ENCODE measurements around the gene NEDD4.
"Not testable (repeated sequence)": the region's sequence is repeated elsewhere in the genome, so short reads cannot be mapped to it uniquely, and the experiment has no call there.

NEDD4 gene

DNA sequence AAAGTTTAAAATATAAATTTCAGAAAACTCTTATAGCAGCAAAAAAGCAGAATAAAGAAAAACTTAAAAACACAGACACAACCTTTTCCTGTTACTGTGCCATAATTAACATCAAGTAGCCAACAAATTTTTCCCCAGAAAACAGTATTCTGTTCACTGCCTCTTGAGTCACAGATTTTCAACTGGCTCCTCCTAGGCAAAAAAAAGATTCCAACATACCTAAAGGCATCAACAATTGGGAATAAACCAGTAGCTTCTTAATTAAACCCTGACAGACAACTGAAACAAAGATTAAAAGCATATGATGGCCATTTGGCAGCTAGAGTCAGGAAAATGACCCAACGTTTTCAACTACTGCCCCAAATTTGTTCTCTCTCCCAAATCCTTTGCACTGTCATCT lies 10.9 kb upstream of the NEDD4 start:
- peak; percentile 36 for DNase-seq

DNA sequence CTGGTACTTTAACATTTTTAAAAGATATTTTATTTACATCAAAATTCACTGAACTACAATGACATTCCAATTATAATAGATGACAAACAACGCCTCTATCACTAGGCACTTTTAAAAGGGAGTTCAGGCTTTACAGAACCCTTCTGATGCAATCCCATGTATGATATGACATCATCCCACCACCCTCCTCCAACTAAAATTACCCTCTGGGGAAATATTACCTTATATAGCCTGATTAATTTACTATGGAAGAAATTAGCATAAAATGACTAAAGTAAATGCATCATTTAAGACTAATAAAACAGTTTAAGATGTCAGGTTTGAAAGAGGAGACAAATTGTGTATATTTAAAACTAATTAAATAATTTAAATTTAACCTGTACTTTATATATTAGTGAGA lies 10.4 kb upstream of the NEDD4 start:
- DNase-seq = peak; percentile 40

DNA sequence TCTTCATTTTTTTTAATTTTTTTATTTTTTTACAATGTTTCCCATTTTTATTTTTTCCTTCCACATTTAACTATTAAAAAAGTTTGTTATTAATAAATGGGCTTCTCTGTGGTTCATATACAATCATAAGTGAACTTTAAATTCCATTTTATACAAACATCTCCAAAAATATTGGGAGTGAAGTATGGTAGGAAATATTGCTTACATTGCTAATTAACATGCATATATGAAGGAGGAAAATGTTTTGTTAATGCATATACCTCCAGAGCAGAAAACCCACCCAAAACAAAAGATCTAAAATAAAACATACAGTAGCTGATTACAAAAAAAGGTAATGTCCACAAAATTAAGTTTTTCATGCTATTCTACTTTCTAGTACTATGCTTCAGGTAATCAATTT lies 9.9 kb upstream of the NEDD4 start:
- DNase-seq = not testable (repeated sequence)

DNA sequence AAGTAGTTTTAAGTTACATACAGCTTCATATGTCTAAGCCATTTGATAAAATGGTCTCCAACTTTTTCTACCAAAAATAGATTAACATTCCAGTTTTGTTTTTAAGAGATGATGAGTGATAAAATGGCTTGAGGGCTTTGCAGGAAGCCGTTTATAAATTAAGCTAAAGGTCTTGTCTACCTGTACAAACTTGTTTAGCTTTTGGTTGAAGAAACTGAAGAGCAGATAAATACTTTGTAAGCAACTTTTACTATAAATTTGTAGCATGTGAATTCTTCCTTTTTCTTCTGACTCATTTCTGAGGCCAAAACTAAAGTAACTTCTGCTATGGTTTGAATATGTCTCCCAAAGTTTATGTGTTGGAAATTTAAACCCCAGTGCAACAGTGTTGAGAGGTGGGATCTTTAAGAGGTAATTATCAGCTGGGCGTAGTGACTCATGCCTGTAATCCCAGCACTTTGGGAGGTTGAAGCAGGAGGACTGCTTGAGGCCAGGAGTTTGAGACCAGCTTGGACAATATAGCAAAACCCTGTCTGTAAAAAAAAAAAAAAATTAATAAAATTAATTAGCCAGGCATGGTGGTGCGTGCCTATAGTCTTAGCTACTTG lies 8.2 kb upstream of the NEDD4 start:
- no peak for DNase-seq

DNA sequence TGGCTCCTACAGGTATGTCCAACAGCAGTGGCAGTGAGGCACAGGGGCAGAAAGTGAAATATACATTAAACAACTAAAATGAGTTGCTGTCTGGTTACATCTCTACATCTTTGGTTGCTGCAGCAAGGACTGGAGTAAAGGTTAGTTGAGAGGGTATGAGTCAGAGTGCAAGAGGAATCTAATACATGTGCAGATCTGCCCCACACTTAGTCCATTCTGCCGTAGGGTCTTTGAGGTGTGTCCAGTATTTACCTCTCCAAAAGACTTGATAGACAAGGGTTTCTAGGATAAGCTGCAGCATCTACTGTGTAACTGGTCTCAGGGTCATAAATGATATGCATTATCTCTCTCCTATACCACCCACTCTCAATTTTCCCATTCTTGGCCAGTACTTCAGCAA lies 6.2 kb upstream of the NEDD4 start:
- DNase-seq = no peak

DNA sequence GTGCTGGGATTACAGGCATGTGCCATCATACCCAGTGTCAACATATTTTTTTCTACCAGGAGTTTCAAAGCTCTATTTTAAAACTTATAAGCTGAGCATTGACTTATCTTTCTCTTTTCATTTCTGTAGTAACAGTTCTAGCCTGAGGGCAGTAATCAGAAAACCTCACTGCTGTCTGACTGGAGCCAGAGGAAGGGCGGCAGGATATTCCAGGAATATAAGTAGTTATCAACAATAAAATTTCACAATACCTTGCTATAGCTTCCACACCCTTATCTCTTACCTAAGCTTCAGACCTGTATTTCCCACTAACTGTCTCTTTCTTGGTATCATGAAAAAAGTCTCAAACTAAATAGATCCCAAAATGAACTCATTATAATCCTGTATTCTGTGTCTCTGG lies 5.1 kb upstream of the NEDD4 start:
- no peak for DNase-seq

DNA sequence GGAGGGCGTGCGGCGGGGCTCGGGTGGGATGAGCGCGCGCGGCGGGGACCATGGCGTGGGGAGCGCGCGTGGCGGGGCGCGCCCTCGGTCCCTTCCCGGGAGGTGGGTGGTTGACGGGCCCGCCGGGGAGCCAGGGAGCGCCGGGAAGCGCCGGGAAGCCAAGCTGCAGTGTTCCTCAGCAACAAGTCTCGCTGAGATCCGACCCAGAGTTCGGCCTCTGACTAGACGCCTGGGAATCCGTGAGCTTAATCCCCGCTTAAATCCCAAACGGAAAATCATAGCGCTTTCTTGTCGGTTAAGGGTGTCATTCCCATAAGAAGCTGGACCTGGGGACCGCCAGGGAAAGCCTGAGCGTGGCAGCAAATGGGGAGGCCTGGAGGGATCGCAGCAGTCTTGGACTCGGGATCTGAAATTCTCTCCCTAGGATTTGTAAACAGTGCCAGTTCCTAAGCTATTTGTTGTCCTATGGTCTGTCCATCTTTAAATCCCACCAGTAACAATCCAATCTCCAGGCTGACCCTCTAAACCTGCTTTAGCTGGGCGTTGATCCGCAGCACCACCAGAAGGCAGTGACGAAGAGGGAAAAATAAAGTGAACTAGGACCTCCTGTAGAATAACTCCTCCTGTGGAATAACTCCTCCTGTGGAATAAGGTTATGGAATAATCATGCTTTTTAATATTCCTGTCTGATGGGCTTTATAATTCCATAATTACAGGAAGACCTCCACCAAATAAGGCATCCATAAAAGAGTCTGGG lies 570 bp upstream of the NEDD4 start:
- DNase-seq = peak; percentile 52

GRCh38 chr15:55992769-55993110 lies 672 bp downstream of the NEDD4 start:
- DNase-seq = no peak

DNA sequence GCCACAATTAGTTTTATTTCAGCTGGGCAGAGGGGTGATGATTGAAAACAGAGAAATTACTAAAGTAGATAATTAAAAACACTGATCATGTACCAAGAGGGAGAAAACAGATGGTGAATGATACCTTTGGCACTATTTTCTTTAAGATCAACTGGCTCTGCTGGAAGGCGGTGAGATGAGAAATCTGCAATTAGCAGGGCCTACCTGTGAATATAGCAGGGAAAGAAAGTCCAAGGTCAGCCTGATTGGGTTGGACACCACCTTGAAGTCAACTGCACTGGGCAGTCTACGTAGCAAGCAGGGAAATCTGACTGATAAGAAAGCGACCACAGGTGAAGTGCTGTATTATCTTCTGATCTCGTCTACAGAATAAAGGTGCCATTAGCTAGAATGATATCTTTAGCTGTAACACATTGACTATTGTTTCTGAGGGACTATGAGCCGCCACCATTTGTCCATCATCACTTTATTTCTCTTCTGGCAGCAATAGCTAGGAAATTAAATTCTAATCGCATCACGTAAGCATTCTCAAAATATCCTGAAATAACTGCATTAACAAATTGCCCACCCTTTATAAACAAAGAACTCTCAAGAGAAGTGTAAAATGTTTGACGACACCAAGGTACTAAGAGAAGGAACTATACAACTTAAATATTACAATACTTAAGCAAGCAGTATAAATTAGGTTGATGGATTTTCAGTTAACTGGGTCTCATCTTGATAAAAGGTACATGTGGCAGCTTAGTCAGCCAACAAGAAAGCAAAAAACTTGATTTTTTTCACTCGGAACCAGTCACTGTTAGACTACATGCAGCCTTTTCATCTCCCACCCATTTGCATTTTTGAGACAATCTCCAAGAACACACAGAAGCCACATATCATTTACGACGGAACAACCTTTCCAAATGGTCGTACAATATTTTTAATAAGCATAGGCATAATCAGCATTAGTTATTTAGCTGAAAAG lies 1.3 kb downstream of the NEDD4 start:
- DNase-seq = no peak

GRCh38 chr15:55990998-55991397 lies 2.4 kb downstream of the NEDD4 start:
- no peak for DNase-seq

- DNase-seq = no peak
These were observed 2.9 kb downstream of the NEDD4 start for GRCh38 chr15:55990516-55990915.

DNA sequence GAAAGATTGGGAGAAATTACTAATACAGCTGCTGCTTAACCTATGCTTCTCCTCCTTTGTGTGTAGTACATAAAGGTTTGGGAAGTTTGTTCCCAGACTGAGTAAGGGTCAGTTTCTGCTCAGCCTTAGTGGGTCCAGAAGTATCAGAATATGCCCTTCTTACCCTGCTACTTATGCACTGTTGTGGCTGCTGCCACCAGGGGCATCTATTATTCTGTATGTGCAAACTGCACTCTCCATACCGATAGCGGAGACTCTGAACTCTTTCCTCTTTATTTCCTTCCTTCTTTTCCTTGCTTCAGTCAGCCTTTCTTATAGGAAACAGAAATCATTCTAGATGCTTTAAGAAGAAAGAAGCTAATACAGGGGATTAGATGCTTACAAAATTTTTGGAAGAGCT lies 4.0 kb downstream of the NEDD4 start:
- DNase-seq = no peak

DNA sequence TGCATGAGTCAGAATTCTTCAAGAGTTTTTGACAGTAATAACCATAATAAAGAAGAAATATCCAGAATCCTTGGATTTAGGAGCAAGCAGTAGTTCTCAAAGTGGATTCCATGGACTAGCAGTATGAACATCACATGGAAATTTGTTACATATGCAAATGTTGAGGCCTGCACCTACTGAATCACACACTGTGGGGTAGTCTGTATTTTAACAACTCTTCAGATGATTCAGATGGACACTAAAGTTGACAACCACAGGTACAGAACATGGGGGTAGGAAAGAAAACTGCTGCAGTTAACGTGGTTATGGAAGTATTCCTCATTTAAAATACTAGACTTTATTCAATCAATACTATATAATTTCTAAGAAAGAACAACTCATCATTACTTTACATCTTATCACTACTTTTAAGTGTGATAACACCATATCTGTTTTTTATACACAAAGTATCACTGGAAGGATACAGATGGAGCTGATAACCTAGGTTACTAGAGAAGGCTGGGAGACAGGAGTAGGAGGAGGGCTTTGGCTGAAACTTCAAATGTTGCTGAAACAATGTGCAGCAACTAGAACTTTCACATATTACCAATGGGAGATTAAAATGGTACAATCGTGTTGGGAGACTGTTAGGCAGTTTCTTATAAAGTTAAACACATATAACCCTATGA lies 11.7 kb downstream of the NEDD4 start:
- DNase-seq = no peak

DNA sequence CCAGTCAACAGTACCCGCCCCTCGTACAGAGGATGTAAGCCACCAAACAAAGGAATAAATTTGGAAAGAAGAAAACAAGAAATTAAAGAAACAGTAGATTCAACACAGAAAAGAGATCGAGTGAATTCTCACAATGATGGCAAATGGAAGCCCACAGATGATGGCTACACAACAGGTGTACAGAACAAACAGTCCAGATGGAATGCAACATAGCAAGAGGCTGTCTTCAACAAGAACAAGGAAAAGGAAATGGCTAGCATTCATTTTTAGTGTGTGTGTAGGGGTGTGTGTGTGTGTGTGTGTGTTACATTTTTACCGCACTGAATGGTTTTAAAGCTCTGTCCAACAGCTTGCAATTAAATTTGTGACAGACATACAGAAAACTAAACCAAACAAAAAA lies 12.9 kb downstream of the NEDD4 start:
- DNase-seq = no peak

- no peak for DNase-seq
These were observed 16.2 kb downstream of the NEDD4 start for GRCh38 chr15:55977231-55977630.

DNA sequence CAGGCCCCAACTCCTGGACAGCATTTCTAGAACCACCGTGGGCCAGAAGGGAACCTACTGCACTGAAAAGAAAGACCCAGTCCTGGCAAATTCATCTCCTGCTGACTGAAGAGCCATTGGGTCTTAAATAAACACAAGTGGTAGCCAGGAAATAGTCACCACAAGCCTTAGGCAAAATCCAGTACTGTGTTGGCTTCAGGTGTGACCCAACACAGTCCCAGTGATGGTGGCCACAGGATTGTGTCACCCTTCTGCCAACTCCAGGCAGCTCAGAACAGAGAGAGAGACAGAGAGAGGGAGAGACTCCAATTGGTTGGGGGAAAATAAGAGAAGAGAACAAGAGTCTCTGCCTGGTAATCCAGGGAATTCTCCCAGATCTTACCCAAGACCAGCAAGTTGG lies 23.1 kb downstream of the NEDD4 start:
- DNase-seq = no peak

DNA sequence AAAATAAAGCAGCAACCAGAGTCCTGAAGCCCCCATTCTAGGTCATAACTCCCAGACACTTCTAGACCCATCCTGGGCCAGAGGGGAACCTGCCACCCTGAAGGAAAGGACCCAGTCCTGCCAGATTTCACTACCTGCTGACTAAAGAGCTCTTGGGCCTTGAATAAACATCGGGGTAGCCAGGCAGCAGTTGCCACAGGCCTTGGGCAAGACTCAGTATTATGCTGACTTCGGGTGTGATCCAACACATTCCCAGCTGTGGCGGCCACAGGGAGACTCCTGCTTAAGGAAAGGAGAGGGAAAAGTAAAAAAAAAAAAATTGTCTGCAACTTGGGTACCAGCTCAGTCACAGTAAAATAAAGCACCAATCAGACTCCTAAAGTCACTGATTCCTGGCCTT lies 23.8 kb downstream of the NEDD4 start:
- no peak for DNase-seq

GRCh38 chr15:55968923-55969322 lies 24.5 kb downstream of the NEDD4 start:
- DNase-seq = no peak

GRCh38 chr15:55965091-55965490 lies 28.3 kb downstream of the NEDD4 start:
- DNase-seq = no peak

- DNase-seq = no peak
These were observed 32.5 kb downstream of the NEDD4 start for GRCh38 chr15:55960946-55961345.

DNA sequence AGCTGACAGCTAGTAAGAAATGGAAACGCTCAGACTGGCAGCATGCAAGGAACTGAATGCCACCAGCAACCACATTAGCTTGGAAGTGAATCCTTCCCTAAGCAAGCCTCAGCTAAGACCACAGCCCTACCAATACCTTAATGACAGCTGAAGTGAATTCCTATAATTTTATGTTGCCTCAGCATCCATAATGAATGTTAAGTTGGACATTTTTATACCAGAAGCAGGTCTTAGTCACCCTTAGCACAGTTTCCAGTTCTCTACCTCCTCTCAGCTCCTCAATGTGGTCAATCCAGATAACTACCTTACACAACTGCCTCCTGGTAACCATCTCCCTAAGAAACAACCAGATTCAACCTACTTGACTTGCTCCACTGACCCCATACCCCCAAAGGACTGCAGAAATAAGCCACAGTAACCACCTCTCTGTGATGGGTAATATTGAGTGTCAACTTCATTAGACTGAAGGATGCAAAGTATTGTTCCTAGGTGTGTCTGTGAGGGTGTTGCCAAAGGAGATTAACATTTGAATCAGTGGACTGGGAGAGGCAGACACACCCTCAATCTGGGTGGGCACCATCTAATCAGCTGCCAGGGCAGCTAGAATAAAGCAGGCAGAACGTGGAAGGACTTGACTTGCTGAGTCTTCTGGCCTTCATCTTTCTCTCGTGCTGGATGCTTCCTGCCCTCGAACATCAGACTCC lies 33.5 kb downstream of the NEDD4 start:
- DNase-seq = peak; percentile 31

DNA sequence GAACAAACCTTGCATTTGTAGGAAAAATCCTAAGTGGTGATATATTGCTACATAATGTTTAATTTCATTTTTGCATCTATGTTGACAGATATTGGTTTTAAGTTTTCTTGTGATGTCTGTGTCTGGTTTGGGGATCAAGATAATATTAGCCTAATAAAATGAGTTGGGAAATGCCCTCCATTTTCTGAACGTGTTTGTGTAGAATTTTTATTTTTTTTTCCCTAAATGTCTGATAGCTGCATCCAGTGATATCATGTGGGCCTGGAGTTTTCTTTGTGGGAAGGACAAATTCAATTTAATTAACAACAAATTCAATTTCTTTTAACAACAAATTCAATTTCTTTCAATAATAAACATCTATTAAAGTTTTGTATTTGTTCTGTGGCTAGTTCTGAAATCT lies 35.1 kb downstream of the NEDD4 start:
- no peak for DNase-seq

Measured in fibroblast of upper back skin (primary cell).